Loucy (cell line): ENCODE measurements around the gene POC1B.

Source experiments
- H2AFZ ChIP-seq: fragments of 200-600 bp; sonication (generic); 2 replicates; pipeline ENCODE4 v1.6.0; 2016; ENCODE audit warnings: antibody characterized with exemption, mild to moderate bottlenecking, low read length, moderate library complexity
- H3F3A ChIP-seq: fragments of 200-600 bp; 2 replicates; pipeline ENCODE4 v1.6.0; 2016; ENCODE audit warnings: antibody characterized with exemption, low read depth, mild to moderate bottlenecking
- H3K27me3 ChIP-seq: fragments of 200-600 bp; sonication (generic); 2 replicates; pipeline ENCODE4 v1.6.1; 2014; ENCODE audit warnings: low read length, mild to moderate bottlenecking; ENCODE audit not compliant: insufficient read depth, poor library complexity, severe bottlenecking
- H3K36me3 ChIP-seq: fragments of 200-600 bp; sonication (generic); 2 replicates; pipeline ENCODE4 v1.6.1; 2016; ENCODE audit warnings: low read length; ENCODE audit not compliant: insufficient read depth
- H3K4me1 ChIP-seq: fragments of 200-600 bp; sonication (generic); 2 replicates; pipeline ENCODE4 v1.5.1; 2014; ENCODE audit warnings: low read length, mild to moderate bottlenecking; ENCODE audit not compliant: insufficient read depth, poor library complexity, severe bottlenecking
- H3K4me2 ChIP-seq: fragments of 200-600 bp; sonication (generic); 2 replicates; pipeline ENCODE4 v1.6.0; 2014; ENCODE audit warnings: antibody characterized with exemption, low read length, low read depth, mild to moderate bottlenecking; ENCODE audit not compliant: poor library complexity, severe bottlenecking
- H3K4me3 ChIP-seq: fragments of 200-600 bp; sonication (generic); 2 replicates; pipeline ENCODE4 v1.5.1; 2014; ENCODE audit warnings: low read length, mild to moderate bottlenecking, mixed read lengths; ENCODE audit not compliant: poor library complexity, severe bottlenecking
- H3K79me2 ChIP-seq: fragments of 200-600 bp; sonication (generic); 2 replicates; pipeline ENCODE4 v1.6.1; 2014; ENCODE audit warnings: low read length; ENCODE audit not compliant: insufficient read depth
- H3K9ac ChIP-seq: fragments of 200-600 bp; sonication (generic); 2 replicates; pipeline ENCODE4 v1.6.0; 2014; ENCODE audit warnings: mild to moderate bottlenecking, low read depth, low read length, moderate library complexity; ENCODE audit not compliant: poor library complexity, severe bottlenecking
- H3K9me2 ChIP-seq: fragments of 200-600 bp; sonication (generic); replicated peaks from 2 replicates; pipeline ENCODE4 v1.6.1; 2016; ENCODE audit warnings: low read depth, low read length, mixed read lengths
- H3K9me3 ChIP-seq: fragments of 200-600 bp; sonication (generic); 2 replicates; pipeline ENCODE4 v1.6.1; 2014; ENCODE audit warnings: mild to moderate bottlenecking, antibody characterized with exemption, low read length, low read depth; ENCODE audit not compliant: insufficient read depth
- H4K20me1 ChIP-seq: fragments of 200-600 bp; sonication (generic); 2 replicates; pipeline ENCODE4 v1.6.0; 2014; ENCODE audit warnings: antibody characterized with exemption, low read length, mild to moderate bottlenecking; ENCODE audit not compliant: insufficient read depth, poor library complexity, severe bottlenecking
- CTCF ChIP-seq: fragments of 200-600 bp; sonication (generic); conservative IDR thresholded peaks from 2 replicates; pipeline ENCODE4 v1.5.1; 2014; ENCODE audit warnings: mild to moderate bottlenecking, antibody characterized with exemption, low read length
- EZH2phosphoT487 ChIP-seq: fragments of 200-600 bp; IDR thresholded peaks from 2 replicates; pipeline ENCODE4 v1.6.1; 2018; ENCODE audit warnings: antibody characterized with exemption, mild to moderate bottlenecking, moderate library complexity, borderline replicate concordance

The POC1B gene

GRCh38 chr12:89427508-89428156 lies 98.2 kb downstream of the POC1B start:
- no peak overlapping the region for H3K4me2 ChIP-seq

GRCh38 chr12:89424846-89425245 lies 101.0 kb downstream of the POC1B start:
- H3F3A ChIP-seq, result peaks cover 2% of the 10 kb centered on the region; the same call in 1 of the 2 replicates
- no peak overlapping the region for H3K4me2 ChIP-seq
- TF ChIP-seq EZH2phosphoT487, result no peak
- no peak for TF ChIP-seq CTCF
- no peaks in the 10 kb centered on the region for H3K9me2 ChIP-seq
- no peak overlapping the region for H3K4me3 ChIP-seq
- peaks cover 6% of the 10 kb centered on the region for H3K4me1 ChIP-seq
- no peaks in the 10 kb centered on the region for H3K27me3 ChIP-seq
- no peaks in the 10 kb centered on the region for H3K79me2 ChIP-seq
- H3K9me3 ChIP-seq, result no peaks in the 10 kb centered on the region
- H4K20me1 ChIP-seq, result no peaks in the 10 kb centered on the region
- H3K36me3 ChIP-seq, result no peaks in the 10 kb centered on the region; the same call in 1 of the 2 replicates
- no peak overlapping the region for H3K9ac ChIP-seq
- H2AFZ ChIP-seq, result no peak overlapping the region

More at GRCh38 chr12:89427508-89428156, 98.2 kb downstream of the POC1B start:
- Histone ChIP-seq H3K9ac (no peak overlapping the region), H3K36me3 (no peaks in the 10 kb centered on the region; the same call in 1 of the 2 replicates), H3K4me3 (no peak overlapping the region), H3K27me3 (no peaks in the 10 kb centered on the region), H2AFZ (no peak overlapping the region), H3K9me3 (no peaks in the 10 kb centered on the region), H3K79me2 (no peaks in the 10 kb centered on the region), H4K20me1 (no peaks in the 10 kb centered on the region), H3F3A (no peaks in the 10 kb centered on the region), H3K4me1 (no peaks in the 10 kb centered on the region), H3K9me2 (no peaks in the 10 kb centered on the region)
- TF ChIP-seq CTCF, result no peak
- TF ChIP-seq EZH2phosphoT487, result no peak

GRCh38 chr12:89424389-89424788 lies 101.5 kb downstream of the POC1B start:
- H3K4me2 ChIP-seq, result no peak overlapping the region
- H3K4me3 ChIP-seq, result no peak overlapping the region

More at GRCh38 chr12:89424389-89424788, 101.5 kb downstream of the POC1B start:
- peaks cover 6% of the 10 kb centered on the region for H3K4me1 ChIP-seq
- H3K79me2 ChIP-seq, result no peaks in the 10 kb centered on the region
- no peaks in the 10 kb centered on the region for H3K9me2 ChIP-seq
- no peaks in the 10 kb centered on the region for H4K20me1 ChIP-seq
- peaks cover 2% of the 10 kb centered on the region; the same call in 1 of the 2 replicates for H3F3A ChIP-seq
- H3K36me3 ChIP-seq, result no peaks in the 10 kb centered on the region; the same call in 1 of the 2 replicates
- H3K9ac ChIP-seq, result no peak overlapping the region
- no peak overlapping the region for H2AFZ ChIP-seq
- H3K27me3 ChIP-seq, result no peaks in the 10 kb centered on the region
- no peaks in the 10 kb centered on the region for H3K9me3 ChIP-seq
- TF ChIP-seq EZH2phosphoT487, result no peak
